Activated CD4-positive, alpha-beta T cell treated with anti-CD3 and anti-CD28 coated beads, Interleukin-10, Interleukin-2, amounts not matched to agents 100 ng/mL and 50 ng/mL, durations not matched to agents 16 hours and 8 hours (primary cell): Measurements from ENCODE around the gene ITFG1.
A peak's percentile ranks its signal among the peaks of the same experiment; 100 is the strongest.
"Not testable (repeated sequence)": the region's sequence is repeated elsewhere in the genome, so short reads cannot be mapped to it uniquely, and the experiment has no call there.

ENCODE experiments used
- DNase-seq: peaks from one replicate; pipeline ENCODE4 v3.0.0-alpha.2; 2020

The ITFG1 gene

GRCh38 chr16:47230296-47230695 is 230.6 kb downstream of the ITFG1 start:
- no peak for DNase-seq

DNA sequence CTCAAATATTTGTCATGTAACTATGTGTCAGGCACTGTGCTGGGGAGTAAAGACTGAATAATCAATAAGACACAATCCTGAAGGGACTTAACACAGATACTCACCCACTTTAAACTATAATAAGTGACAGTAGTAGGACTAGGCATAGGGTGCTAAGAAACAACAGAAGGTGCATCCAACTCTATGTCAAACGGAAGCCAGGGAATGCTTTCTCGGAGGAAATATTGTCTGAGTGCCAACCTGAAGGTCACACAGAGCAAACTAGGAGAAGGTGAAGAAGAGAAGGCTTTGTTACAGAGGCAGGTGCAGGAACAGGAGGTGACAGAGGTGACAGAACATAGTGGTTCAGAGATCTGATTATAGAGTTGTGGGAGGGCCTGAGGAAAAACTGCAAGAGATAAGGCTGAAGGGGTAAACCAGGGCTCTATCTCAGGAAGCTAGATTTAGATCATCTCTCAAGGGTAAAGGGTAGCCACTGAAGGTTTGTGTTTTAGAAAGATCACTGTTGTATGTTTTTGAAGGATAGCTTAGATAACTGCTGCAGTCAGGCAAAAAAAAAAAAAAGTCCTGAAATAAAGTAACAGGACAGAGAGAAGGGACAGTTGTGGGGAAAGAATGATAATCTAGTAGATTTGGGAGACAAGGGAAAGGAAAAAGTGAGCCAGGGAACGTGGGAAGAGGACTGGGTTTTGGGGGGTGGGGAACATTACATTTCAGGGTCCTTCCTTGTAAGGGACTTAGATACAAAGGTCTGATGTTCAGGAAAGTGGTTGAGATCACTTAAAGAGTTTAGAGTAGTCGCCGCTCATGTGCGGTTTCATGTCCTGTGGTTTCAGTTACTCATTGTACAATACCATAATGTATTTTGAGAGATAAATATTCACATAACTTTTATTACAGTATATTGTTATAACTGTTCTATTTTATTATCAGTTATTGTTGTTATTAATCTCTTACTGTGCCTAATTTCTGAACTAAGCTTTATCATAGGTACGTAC is 231.5 kb downstream of the ITFG1 start:
- peak; percentile 4 for DNase-seq

DNA sequence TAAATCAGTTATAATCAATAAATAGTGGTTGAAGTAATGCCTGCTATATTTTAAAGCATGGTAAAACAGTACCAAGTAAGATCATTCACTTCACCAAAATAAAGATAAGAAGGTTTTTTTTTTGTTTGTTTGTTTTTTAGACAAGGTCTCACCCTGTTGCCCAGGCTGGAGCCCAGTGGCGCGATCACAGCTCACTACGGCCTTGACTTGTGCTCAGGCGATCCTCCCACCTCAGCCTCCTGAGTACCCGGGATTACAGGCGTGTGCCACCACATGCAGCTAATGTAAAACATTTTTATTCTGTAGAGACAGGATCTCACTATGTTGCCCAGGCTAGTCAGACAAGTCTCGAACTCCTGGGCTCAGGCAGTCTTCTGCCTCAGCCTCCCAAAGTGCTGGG is 232.6 kb downstream of the ITFG1 start:
- no peak for DNase-seq

DNA sequence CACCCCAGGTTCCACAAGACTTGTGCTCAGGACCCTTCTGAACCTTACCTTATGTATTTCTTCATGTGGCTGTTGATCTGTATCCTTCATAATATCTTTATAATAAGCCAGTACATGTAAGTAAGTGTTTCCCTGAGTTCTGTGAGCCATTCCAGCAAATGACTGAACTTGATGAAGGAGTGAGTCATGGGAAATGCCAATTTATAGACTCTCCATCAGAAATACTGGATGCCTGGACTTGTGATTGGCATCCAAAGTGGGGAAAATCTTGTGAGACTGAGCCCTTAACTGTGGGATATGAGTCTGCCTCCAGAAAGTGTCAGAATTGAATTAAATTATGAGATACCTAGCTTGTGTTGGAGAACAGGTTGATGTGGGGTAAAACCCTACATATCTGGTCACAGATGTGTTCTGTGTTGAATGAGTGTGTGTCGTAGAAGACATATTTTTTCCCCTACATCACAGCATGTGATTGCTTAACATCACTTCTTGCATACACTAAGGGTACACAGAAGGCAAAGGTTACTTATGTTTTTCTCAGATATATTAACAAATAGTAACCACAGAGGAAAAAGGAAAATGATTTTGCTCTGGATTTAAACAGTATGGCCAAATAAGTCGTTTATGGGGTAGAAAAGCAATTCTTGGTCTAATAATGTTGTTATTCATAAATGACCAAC is 247.0 kb downstream of the ITFG1 start:
- DNase-seq = no peak

- no peak for DNase-seq
Measured at GRCh38 chr16:47211218-47211617, 249.6 kb downstream of the ITFG1 start.

GRCh38 chr16:47204736-47205504 is 255.9 kb downstream of the ITFG1 start:
- no peak for DNase-seq

GRCh38 chr16:47203433-47203832 is 257.4 kb downstream of the ITFG1 start:
- not testable (repeated sequence) for DNase-seq

DNA sequence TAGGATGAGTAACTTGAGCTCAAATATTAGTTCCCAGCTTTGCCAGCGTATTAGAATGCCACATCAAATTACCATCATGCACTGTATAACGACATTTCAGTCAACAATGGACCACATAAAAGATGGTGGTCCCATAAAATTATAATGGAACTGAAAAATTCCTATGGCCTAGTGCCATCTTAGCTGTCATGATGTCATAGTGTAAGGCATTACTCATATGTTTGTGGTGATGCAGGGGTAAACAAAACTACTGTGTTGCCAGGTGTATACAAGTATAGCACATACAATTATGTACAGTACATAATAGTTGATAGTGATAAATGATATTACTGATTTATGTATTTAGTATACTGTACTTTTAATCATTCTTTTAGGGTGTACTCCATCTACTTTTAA is 262.7 kb downstream of the ITFG1 start:
- DNase-seq = no peak

- DNase-seq = no peak
Measured at GRCh38 chr16:47197536-47198179, 263.2 kb downstream of the ITFG1 start.

- DNase-seq = no peak
Measured at GRCh38 chr16:47196457-47196856, 264.4 kb downstream of the ITFG1 start.

- no peak for DNase-seq
Measured at GRCh38 chr16:47182318-47182717, 278.5 kb downstream of the ITFG1 start.

DNA sequence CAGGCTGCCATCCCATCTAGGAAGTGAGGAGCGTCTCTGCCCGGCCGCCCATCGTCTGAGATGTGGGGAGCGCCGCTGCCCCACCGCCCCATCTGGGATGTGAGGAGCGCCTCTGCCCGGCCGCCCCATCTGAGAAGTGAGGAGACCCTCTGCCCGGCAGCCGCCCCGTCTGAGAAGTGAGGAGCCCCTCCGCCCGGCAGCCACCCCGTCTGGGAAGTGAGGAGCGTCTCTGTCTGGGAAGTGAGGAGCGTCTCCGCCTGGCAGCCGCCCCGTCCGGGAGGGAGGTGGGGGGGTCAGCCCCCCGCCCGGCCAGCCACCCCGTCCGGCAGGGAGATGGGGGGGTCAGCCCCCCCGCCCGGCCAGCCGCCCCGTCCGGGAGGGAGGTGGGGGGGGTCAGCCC is 279.8 kb downstream of the ITFG1 start:
- DNase-seq = not testable (repeated sequence)

DNA sequence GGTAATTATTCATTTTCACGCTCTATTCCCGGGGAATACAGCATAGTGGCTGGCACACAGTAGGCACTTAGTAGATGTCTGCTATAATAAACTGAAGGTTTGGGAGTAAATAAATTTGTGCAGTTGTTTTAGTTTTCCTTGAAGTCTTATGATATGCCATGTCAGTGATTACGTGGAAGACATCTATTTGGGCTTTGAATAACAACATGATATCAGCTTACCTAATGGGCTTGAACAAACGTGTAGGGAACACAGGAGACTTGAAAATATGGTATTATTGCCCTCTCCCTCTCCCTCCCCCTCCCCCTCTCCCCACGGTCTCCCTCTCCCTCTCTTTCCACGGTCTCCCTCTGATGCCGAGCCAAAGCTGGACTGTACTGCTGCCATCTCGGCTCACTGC is 280.8 kb downstream of the ITFG1 start:
- DNase-seq = no peak

DNA sequence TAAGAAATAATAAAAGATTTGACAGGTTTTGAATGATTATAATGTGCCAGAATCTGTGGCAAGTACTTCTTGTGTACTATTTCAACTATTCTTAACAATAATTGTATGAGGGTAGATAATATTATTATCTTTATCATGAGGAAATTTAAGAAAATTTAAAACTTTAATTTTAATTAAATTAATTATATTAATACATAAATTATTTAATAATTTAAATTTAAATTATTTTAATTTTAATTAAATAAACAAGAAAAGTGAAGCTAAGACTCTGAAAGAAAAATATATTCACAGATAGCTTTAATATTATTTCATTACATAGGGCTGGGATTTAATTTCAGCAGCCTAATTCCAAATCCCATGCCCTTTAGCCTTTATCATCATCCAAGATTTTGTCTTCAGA is 285.7 kb downstream of the ITFG1 start:
- no peak for DNase-seq

GRCh38 chr16:47162670-47163420 is 298.0 kb downstream of the ITFG1 start:
- no peak for DNase-seq

DNA sequence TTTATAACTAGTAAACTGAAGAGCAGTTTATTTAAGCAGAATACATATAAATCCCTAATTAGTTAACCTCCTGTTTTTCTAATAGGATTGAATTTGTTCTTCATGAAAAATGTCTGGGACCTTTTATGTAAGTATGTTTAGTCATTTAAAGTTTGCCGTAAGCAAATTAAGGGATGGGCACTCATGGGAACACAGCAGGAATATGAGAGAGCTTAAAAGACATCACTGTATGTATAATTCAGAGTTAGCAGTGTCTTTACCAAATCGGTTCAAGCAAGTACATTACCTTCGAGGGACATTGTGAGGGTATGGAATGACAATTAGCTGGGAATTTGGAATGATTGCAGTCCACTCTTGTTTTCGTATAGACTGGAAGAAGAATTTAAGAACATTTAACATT is 299.4 kb downstream of the ITFG1 start:
- DNase-seq = no peak

DNA sequence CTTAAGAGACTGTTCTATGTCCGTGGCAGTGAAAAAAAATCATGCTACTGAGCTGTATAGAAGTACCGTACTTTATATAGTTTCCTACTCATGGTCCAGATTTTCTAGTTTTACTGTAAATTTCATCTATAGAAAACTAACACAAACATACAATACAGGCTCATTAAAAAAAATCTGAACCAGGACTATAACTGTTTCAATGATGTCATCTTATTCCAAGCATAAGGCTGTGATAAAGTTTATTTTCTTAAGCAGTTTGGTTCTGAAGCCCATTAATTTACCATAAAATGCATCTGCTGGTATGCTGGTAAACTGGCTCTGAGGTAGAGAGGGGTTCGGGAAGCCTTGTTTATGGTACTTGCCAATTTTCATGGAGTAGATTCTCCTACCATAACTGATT is 300.4 kb downstream of the ITFG1 start:
- no peak for DNase-seq

DNA sequence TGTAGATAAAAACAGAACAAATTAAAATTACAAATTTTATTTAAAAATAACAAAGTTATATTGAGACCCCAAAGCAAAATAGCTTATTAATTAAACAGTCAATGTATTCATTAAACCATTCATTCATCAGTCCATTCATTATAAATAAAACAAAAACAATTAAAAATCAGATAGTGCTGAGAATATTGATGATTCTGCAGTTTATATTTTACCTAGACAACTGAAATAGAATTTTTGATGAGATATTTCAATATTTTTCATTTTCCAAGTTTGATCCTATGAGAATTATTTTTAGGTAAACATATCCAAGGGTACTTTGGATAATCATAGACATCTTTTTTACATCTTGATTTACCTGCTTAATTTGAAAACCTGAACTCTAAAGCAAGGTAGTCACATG is 301.9 kb downstream of the ITFG1 start:
- no peak for DNase-seq

GRCh38 chr16:47156680-47157215 is 304.1 kb downstream of the ITFG1 start:
- DNase-seq = no peak

GRCh38 chr16:47152501-47152900 is 308.4 kb downstream of the ITFG1 start:
- not testable (repeated sequence) for DNase-seq

- no peak for DNase-seq
Measured at GRCh38 chr16:47150067-47150466, 310.8 kb downstream of the ITFG1 start.

- no peak for DNase-seq
Measured at GRCh38 chr16:47144559-47144877, 316.3 kb downstream of the ITFG1 start.
